Lung (tissue), 12 donors: ENCODE data around the gene UPF3A. TPM values are rescaled to one million over a fixed set of nuclear protein-coding genes. Genes with fewer than 3 reads are reported as not detected.

Experiments used
- ATAC-seq: fragments of 200-7000 bp; cut with Tn5 transposase; one replicate; pipeline ENCODE4 v1.9.1; 2020; ENCODE audit warnings: moderate number of reproducible peaks; ENCODE audit not compliant: insufficient read depth, low FRiP score
- DNase-seq, 3 donors: peaks; one replicate each; pipeline ENCODE4 v3.0.0-alpha.2; 2013 to 2017
- H3K27ac ChIP-seq, 2 donors: one replicate each; pipeline ENCODE4 v1.5.1; 2013; ENCODE audit warnings: mild to moderate bottlenecking in 2 of 2, moderate library complexity in 2 of 2, control low read depth in 1 of 2, inconsistent platforms in 1 of 2, low read depth in 1 of 2, low read length in 1 of 2
- H3K27me3 ChIP-seq, 3 donors: one replicate each; pipeline ENCODE4 v1.5.1; 2013; ENCODE audit warnings: low read length in 2 of 3; ENCODE audit not compliant: control insufficient read depth in 3 of 3, insufficient read depth in 3 of 3
- H3K36me3 ChIP-seq, 4 donors: one replicate each; pipeline ENCODE4 v1.5.1; 2013; ENCODE audit warnings: low read length in 4 of 4, mild to moderate bottlenecking in 1 of 4, moderate library complexity in 1 of 4; ENCODE audit not compliant: control insufficient read depth in 4 of 4, insufficient read depth in 4 of 4
- H3K4me1 ChIP-seq, 5 donors: one replicate each; pipeline ENCODE4 v1.5.1; 2013; ENCODE audit warnings: low read length in 5 of 5, mild to moderate bottlenecking in 2 of 5, moderate library complexity in 1 of 5; ENCODE audit not compliant: control insufficient read depth in 5 of 5, insufficient read depth in 5 of 5
- H3K4me3 ChIP-seq: one replicate; pipeline ENCODE4 v1.5.1; 2013; ENCODE audit warnings: mild to moderate bottlenecking, control low read depth, moderate library complexity
- H3K9ac ChIP-seq, 2 donors: one replicate each; pipeline ENCODE4 v1.5.1; 2013; ENCODE audit warnings: low read length in 2 of 2, control low read depth in 1 of 2; ENCODE audit not compliant: insufficient read depth in 1 of 2
- H3K9me3 ChIP-seq, 4 donors: one replicate each; pipeline ENCODE4 v1.5.1; 2013; ENCODE audit warnings: low read length in 3 of 4, mild to moderate bottlenecking in 1 of 4, moderate library complexity in 1 of 4; ENCODE audit not compliant: control insufficient read depth in 4 of 4, insufficient read depth in 3 of 4
- WGBS, 2 donors: extraction: QIAGEN DNeasy Blood & Tissue Kit; methylation state at CpG; one replicate each; pipeline ENCODE4 v1.1.7; 2013; 5-methylcytosine and 5-hydroxymethylcytosine counted together
- polyA plus RNA-seq, 2 donors: library from polyadenylated mRNA; stranded (reverse); fragments of 200-250 nt; gene quantifications; one replicate each; pipeline ENCODE4 v1.2.1, GENCODE V29; 2013
- total RNA-seq, 2 donors: library from RNA; depleted of rRNA in 1 of 2; stranded (reverse); fragments of >200 nt in 1 of 2; gene quantifications; one replicate each; pipeline ENCODE4 v1.2.1, GENCODE V29; 2014 to 2021
- TF ChIP-seq, protein P1 (sequence below): IDR thresholded peaks from 2 replicates; pipeline ENCODE4 v1.5.1; 2012; ENCODE audit warnings: mild to moderate bottlenecking; ENCODE audit errors: control extremely low read depth, extremely low read depth
- donor health status: control.
- donor health status: control.
- donor health status: Bipolar disorder and iron deficiency.
- donor health status: healthy.
- donor health status: DM: yes; HTN: yes; CAD: no.

UPF3A gene
- total and polyA plus RNA-seq, 4 donors = 31.3 to 57.1 (median 42.3) TPM

DNA sequence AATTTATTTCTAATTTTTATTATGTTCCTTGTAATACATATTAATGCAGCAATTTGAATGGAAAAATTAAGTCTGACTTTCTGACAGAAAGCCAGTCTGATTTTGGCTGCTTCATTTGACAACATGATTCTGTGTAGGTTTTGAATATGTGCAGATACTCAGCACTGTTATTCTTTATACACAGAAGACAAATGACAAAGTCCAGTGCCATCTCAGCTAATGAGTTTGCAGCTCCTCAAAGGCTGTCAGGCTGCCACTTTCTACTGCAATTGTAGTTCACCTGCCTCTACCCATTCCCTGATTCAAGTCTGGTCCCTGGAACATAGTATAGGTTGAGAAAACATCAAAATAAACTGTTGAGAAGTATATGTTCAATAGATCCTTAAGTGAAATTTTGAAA, 30.0 kb downstream of the UPF3A start:
- Histone ChIP-seq H3K27me3 (no peaks in the 10 kb centered on the region), H3K9me3 (no peaks in the 10 kb centered on the region), H3K4me3 (no peak overlapping the region), H3K4me1 (peaks cover 0 to 11% (median 5%) of the 10 kb centered on the region in 5 donors), H3K36me3 (peaks cover 0 to 7% (median 3%) of the 10 kb centered on the region in 4 donors), H3K27ac (no peak overlapping the region), H3K9ac (no peak overlapping the region)
- TF ChIP-seq, protein P1, sequence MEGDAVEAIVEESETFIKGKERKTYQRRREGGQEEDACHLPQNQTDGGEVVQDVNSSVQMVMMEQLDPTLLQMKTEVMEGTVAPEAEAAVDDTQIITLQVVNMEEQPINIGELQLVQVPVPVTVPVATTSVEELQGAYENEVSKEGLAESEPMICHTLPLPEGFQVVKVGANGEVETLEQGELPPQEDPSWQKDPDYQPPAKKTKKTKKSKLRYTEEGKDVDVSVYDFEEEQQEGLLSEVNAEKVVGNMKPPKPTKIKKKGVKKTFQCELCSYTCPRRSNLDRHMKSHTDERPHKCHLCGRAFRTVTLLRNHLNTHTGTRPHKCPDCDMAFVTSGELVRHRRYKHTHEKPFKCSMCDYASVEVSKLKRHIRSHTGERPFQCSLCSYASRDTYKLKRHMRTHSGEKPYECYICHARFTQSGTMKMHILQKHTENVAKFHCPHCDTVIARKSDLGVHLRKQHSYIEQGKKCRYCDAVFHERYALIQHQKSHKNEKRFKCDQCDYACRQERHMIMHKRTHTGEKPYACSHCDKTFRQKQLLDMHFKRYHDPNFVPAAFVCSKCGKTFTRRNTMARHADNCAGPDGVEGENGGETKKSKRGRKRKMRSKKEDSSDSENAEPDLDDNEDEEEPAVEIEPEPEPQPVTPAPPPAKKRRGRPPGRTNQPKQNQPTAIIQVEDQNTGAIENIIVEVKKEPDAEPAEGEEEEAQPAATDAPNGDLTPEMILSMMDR = no peak
- ATAC-seq (no peak), DNase-seq (no peak)

- H3K27ac ChIP-seq = no peak overlapping the region
- H3K9ac ChIP-seq = no peak overlapping the region
- peaks cover 0 to 2% (median under 1%) of the 10 kb centered on the region in 4 donors for H3K36me3 ChIP-seq
- ATAC-seq = no peak
- H3K27me3 ChIP-seq = no peaks in the 10 kb centered on the region
- WGBS, 2 donors = 62 to 76% methylated on average over 2 of the region's 2 CpGs
- no peak for DNase-seq
- TF ChIP-seq, protein P1 = no peak
- H3K4me1 ChIP-seq = peaks cover 0 to 11% (median 5%) of the 10 kb centered on the region in 5 donors
- H3K4me3 ChIP-seq = no peak overlapping the region
- H3K9me3 ChIP-seq = no peaks in the 10 kb centered on the region
Observed at GRCh38 chr13:114311908-114312307, 30.5 kb downstream of the UPF3A start.

- ATAC-seq (no peak), DNase-seq (no peak)
- Histone ChIP-seq H3K4me3 (no peak overlapping the region), H3K9ac (peak overlapping the region in 1 of 2 donors; percentile 75), H3K36me3 (no peaks in the 10 kb centered on the region), H3K27ac (peak overlapping the region; percentile 66 to 100), H3K9me3 (no peaks in the 10 kb centered on the region), H3K4me1 (peaks cover 3 to 15% (median 5%) of the 10 kb centered on the region in 5 donors), H3K27me3 (no peaks in the 10 kb centered on the region)
- 90 to 94% methylated on average over 17 of the region's 17 CpGs for WGBS, 2 donors
- TF ChIP-seq, protein P1 = no peak
Observed at GRCh38 chr13:114313061-114313860, 31.9 kb downstream of the UPF3A start.
